ENCODE measurements around the gene PSMD13. TPM values are rescaled to one million over a fixed set of nuclear protein-coding genes. Genes with fewer than 3 reads are reported as not detected.
A peak's percentile ranks its signal among the peaks of the same experiment; 100 is the strongest.

PSMD13 gene
- total RNA-seq, 1 donor from 2014 or later: 137 TPM

DNA sequence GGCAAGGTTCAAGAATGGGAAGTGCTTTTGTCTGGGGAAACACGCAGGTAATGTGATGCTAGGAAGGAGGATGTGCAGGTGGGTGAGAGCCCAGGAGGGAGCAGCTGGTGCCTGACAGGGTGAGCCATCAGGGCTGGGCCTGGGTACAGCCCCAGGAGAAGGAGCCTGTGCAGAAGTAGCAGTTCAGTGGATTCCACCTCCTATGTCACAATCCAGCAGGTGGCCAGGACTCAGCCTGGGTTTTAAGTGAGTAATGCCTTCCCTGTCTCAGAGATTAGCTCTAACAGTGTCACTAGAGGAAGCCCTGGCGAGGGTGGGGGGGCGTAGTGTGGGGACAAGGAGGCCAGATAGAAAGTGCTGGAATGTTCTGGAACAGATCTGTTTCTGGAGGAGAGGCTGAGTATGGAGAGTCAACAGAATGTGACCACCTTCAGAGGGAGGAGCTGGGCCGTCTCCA lies 21.2 kb upstream of the PSMD13 start:
- H3K9me3 ChIP-seq (ENCODE audit: insufficient read depth, low read depth, low read length): no peaks in the 10 kb centered on the region
- FAIRE-seq: no peak
- peaks cover 47% of the 10 kb centered on the region for H3K36me3 ChIP-seq (ENCODE audit: insufficient read depth, low read length)

DNA sequence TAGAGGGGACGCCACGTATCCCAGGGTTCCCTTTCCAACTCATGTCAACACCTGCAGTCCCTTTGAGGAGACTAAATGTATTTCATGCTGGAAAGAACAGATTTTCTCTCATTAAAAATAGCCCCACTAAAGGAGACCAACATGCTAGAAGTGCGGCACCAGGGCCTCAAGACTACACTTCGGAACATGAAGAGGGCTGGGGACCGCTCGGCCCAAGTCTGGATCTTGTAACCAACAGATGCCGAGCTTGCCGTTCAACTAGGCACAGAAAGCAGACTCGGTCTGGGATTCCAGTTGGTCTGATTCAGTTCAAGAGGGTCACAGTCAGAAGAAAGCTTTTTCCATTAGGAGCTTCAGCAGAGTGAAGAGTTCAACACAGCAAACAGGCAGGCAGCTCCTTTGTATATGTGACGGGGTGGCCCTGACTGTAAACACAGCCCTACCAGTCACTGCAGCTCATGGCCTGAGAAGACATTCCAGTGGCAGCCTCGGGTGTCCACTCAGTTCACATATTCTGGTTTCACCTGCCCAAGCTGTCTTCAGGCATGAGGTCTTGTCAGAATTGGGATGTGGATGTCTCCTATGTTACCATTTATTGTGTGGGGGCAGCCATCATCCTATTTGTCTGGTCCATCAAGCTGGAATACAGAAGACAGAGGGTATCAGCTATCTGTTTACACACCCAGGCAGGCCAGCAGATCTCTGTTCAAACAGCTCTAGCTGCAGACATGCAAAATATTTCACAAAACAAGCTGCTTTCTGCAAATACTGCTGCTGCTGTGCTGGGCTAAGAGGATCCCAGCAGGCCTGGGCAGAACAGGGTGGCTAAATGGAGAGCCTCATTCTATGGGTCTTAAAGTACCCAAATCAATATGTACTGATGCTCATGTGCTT lies 20.4 kb upstream of the PSMD13 start:
- Mint-ChIP-seq H3K9me3 (ENCODE audit: unreplicated experiment) (no peaks in the 10 kb centered on the region), H3K27me3 (ENCODE audit: low read depth, unreplicated experiment) (no peaks in the 10 kb centered on the region), H3K27ac (ENCODE audit: unreplicated experiment) (peak overlapping the region; percentile 62), H3K4me3 (ENCODE audit: unreplicated experiment) (no peak overlapping the region), H3K36me3 (ENCODE audit: low read depth, unreplicated experiment) (peaks cover 17% of the 10 kb centered on the region), H3K4me1 (ENCODE audit: low read depth, unreplicated experiment) (peaks cover 26% of the 10 kb centered on the region)
- Histone ChIP-seq H2AFZ (ENCODE audit: low read depth, low read length) (no peak overlapping the region), H3K4me2 (ENCODE audit: low read length) (no peak overlapping the region), H3K9me3 (ENCODE audit: insufficient read depth, low read depth, low read length) (no peaks in the 10 kb centered on the region), H3K4me3 (ENCODE audit: insufficient read depth, low read depth, low read length) (no peak overlapping the region), H3K36me3 (ENCODE audit: insufficient read depth, low read length) (peaks cover 41% of the 10 kb centered on the region), H3K27me3 (ENCODE audit: insufficient read depth, low read length) (no peaks in the 10 kb centered on the region), H3K79me2 (ENCODE audit: insufficient read depth, low read length) (peaks cover 23% of the 10 kb centered on the region), H3K9ac (ENCODE audit: low read length) (no peak overlapping the region), H4K20me1 (ENCODE audit: insufficient read depth, low read length) (peaks cover 49% of the 10 kb centered on the region), H3K4me1 (ENCODE audit: insufficient read depth, low read length) (no peaks in the 10 kb centered on the region), H3K27ac (ENCODE audit: low read depth, low read length) (no peak overlapping the region)
- DNase-seq (ENCODE audit: low read depth) (no peak), FAIRE-seq (no peak)
- no peak for TF ChIP-seq EZH2 (IDR thresholded peaks at IDR 0.05; ENCODE audit: insufficient read depth, low read length)
- TF ChIP-seq, protein P1, sequence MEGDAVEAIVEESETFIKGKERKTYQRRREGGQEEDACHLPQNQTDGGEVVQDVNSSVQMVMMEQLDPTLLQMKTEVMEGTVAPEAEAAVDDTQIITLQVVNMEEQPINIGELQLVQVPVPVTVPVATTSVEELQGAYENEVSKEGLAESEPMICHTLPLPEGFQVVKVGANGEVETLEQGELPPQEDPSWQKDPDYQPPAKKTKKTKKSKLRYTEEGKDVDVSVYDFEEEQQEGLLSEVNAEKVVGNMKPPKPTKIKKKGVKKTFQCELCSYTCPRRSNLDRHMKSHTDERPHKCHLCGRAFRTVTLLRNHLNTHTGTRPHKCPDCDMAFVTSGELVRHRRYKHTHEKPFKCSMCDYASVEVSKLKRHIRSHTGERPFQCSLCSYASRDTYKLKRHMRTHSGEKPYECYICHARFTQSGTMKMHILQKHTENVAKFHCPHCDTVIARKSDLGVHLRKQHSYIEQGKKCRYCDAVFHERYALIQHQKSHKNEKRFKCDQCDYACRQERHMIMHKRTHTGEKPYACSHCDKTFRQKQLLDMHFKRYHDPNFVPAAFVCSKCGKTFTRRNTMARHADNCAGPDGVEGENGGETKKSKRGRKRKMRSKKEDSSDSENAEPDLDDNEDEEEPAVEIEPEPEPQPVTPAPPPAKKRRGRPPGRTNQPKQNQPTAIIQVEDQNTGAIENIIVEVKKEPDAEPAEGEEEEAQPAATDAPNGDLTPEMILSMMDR (IDR thresholded peaks at IDR 0.05; ENCODE audit: insufficient read depth, low read depth, low read length): no peak

More for the DNA sequence above, 21.2 kb upstream of the PSMD13 start:
- no peak overlapping the region for H2AFZ ChIP-seq (ENCODE audit: low read depth, low read length)
- no peak overlapping the region for H3K4me2 ChIP-seq (ENCODE audit: low read length)
- Mint-ChIP-seq H3K27me3 (ENCODE audit: low read depth, unreplicated experiment) (no peaks in the 10 kb centered on the region), H3K4me1 (ENCODE audit: low read depth, unreplicated experiment) (peaks cover 33% of the 10 kb centered on the region), H3K36me3 (ENCODE audit: low read depth, unreplicated experiment) (peaks cover 17% of the 10 kb centered on the region), H3K27ac (ENCODE audit: unreplicated experiment) (peak overlapping the region; percentile 62), H3K4me3 (ENCODE audit: unreplicated experiment) (no peak overlapping the region), H3K9me3 (ENCODE audit: unreplicated experiment) (no peaks in the 10 kb centered on the region)
- H3K79me2 ChIP-seq (ENCODE audit: insufficient read depth, low read length): peaks cover 30% of the 10 kb centered on the region
- H3K4me1 ChIP-seq (ENCODE audit: insufficient read depth, low read length): peaks cover 7% of the 10 kb centered on the region
- H3K9ac ChIP-seq (ENCODE audit: low read length): no peak overlapping the region
- DNase-seq (ENCODE audit: low read depth): no peak
- no peaks in the 10 kb centered on the region for H3K27me3 ChIP-seq (ENCODE audit: insufficient read depth, low read length)
- no peak for TF ChIP-seq EZH2 (IDR thresholded peaks at IDR 0.05; ENCODE audit: insufficient read depth, low read length)
- TF ChIP-seq, protein P1 (IDR thresholded peaks at IDR 0.05; ENCODE audit: insufficient read depth, low read depth, low read length): no peak
- H3K4me3 ChIP-seq (ENCODE audit: insufficient read depth, low read depth, low read length): no peak overlapping the region
- no peak overlapping the region for H3K27ac ChIP-seq (ENCODE audit: low read depth, low read length)
- H4K20me1 ChIP-seq (ENCODE audit: insufficient read depth, low read length): peaks cover 56% of the 10 kb centered on the region

DNA sequence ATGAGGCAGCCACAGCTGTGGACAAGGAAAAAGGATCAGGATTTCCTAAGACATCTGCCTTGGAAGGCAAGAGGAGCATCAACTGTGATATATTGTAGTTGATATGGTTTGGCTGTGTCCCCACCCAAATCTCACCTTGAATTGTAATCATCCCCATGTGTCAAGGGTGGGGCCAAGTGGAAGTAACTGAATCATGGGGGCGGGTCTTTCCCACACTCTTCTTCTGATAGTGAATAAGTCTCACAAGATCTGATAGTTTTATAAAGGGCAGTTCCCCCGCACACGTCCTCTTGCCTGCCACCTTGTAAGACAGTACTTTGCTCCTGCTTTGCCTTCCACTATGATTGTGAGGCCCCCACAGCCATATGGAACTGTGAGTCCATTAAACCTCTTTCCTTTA lies 19.1 kb upstream of the PSMD13 start:
- Mint-ChIP-seq H3K27me3 (ENCODE audit: low read depth, unreplicated experiment) (no peaks in the 10 kb centered on the region), H3K36me3 (ENCODE audit: low read depth, unreplicated experiment) (peaks cover 18% of the 10 kb centered on the region), H3K9me3 (ENCODE audit: unreplicated experiment) (no peaks in the 10 kb centered on the region), H3K4me3 (ENCODE audit: unreplicated experiment) (no peak overlapping the region), H3K27ac (ENCODE audit: unreplicated experiment) (no peak overlapping the region), H3K4me1 (ENCODE audit: low read depth, unreplicated experiment) (peaks cover 16% of the 10 kb centered on the region)
- Histone ChIP-seq H3K4me2 (ENCODE audit: low read length) (no peak overlapping the region), H3K36me3 (ENCODE audit: insufficient read depth, low read length) (peaks cover 29% of the 10 kb centered on the region), H3K79me2 (ENCODE audit: insufficient read depth, low read length) (peaks cover 9% of the 10 kb centered on the region), H3K27ac (ENCODE audit: low read depth, low read length) (no peak overlapping the region), H3K4me3 (ENCODE audit: insufficient read depth, low read depth, low read length) (no peak overlapping the region), H3K27me3 (ENCODE audit: insufficient read depth, low read length) (no peaks in the 10 kb centered on the region), H3K4me1 (ENCODE audit: insufficient read depth, low read length) (no peaks in the 10 kb centered on the region), H2AFZ (ENCODE audit: low read depth, low read length) (no peak overlapping the region), H3K9me3 (ENCODE audit: insufficient read depth, low read depth, low read length) (no peaks in the 10 kb centered on the region), H3K9ac (ENCODE audit: low read length) (no peak overlapping the region), H4K20me1 (ENCODE audit: insufficient read depth, low read length) (peaks cover 35% of the 10 kb centered on the region)
- no peak for DNase-seq (ENCODE audit: low read depth)
- TF ChIP-seq EZH2 (IDR thresholded peaks at IDR 0.05; ENCODE audit: insufficient read depth, low read length): no peak
- TF ChIP-seq, protein P1 (IDR thresholded peaks at IDR 0.05; ENCODE audit: insufficient read depth, low read depth, low read length): no peak
- FAIRE-seq: no peak
